CD4-positive, alpha-beta T cell treated with Interleukin-4 for 1 hour (primary cell): Measurements from ENCODE around the gene ATL3.
"Not testable (repeated sequence)": the region's sequence is repeated elsewhere in the genome, so short reads cannot be mapped to it uniquely, and the experiment has no call there.

Experiments
- DNase-seq, 2 donors: peaks; one replicate each; pipeline ENCODE4 v3.0.0-alpha.2; 2020 to 2022

Gene ATL3

DNA sequence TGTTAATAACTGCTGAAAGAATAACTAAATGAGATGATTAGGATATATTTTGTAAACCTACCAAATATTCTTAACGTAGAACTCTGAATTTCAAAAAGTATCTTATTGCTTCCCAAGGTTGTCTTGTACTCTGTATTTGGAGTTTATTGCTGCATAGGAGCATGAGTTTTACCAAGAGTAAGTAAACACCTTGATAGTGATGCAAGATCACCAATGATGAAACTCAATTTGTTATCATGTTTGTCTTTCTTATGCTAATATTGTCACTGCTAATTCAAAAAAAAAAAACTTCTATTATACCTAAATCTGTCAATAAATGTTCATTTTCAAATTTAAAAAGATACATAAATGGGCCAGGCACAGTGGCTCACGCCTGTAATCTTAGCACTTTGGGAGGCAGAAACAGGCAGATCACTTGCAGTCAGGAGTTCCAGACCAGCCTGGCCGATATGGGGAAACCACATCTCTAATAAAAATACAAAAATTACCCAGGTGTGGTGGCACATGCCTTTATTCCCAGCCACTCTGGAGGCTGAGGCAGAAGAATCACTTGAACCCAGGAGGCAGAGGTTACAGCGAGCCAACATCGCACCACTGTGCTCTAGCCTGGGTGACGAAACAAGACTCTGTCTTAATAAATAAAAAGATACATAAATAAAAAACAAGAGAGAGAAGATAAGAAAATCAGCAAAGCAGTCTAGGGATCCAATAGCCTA is 84.6 kb downstream of the ATL3 start:
- DNase-seq = no peak

DNA sequence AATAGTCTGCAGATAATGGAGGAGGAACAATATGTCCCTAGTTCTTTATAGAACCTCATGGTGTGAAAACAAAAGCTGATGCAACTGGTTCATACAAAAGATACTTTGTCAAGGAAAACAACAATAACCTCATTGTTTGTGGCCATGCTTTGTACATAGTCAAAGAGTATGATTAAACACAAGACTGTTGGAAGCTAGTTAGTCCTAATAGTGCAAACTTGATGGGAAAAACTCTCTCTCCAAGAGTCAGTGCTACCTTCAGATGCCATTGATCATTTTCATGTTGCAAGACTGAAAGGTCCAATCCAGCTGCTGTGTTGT is 87.9 kb downstream of the ATL3 start:
- no peak for DNase-seq

DNA sequence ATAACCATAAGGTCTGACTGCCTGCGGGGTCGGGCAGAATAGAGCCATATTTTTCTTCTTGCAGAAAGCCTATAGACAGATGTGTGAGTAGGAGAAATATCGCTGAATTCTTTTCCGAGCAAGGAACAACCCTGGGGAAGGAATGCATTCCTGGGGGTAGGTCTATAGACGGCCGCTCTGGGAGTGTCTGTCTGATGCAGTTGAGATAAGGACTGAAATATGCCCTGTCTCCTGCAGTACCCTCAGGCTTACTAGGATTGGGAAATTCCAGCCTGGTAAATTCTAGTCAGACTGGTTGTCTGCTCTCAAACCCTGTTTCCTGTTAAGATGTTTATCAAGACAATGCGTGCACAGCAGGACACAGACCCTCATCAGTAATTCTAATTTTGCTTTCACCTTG is 90.0 kb downstream of the ATL3 start:
- not testable (repeated sequence) for DNase-seq

GRCh38 chr11:63578882-63579281 is 92.3 kb downstream of the ATL3 start:
- not testable (repeated sequence) for DNase-seq

GRCh38 chr11:63574856-63575602 is 96.1 kb downstream of the ATL3 start:
- DNase-seq = no peak
